ENCODE data around the gene LPP. TPM values are rescaled to one million over a fixed set of nuclear protein-coding genes. Genes with fewer than 3 reads are reported as not detected.

LPP gene
- total and polyA plus RNA-seq, 2 of the 4 experiments (the other 2 are of a cell fraction): 16.0 to 130 TPM

GRCh38 chr3:188607805-188608315 lies 453.9 kb downstream of the LPP start:
- no peak overlapping the region for H2BK120ac ChIP-seq (ENCODE audit: low read depth, low read length)
- H3K27ac ChIP-seq (ENCODE audit: insufficient read depth, low read length): peak overlapping the region; percentile 22; the same call in 1 of the 2 replicates
- H3K4me2 ChIP-seq (ENCODE audit: low read depth, low read length): no peak overlapping the region
- peaks cover 3% of the 10 kb centered on the region; the same call in 1 of the 2 replicates for H4K20me1 ChIP-seq (ENCODE audit: insufficient read depth, low read length)
- no peaks in the 10 kb centered on the region for H3K27me3 ChIP-seq (ENCODE audit: control insufficient read depth, insufficient read depth, low read length)
- H2AK5ac ChIP-seq (ENCODE audit: low read depth, low read length): no peak overlapping the region
- H3K4me3 ChIP-seq (ENCODE audit: insufficient read depth, low read depth, low read length): no peak overlapping the region
- intact Hi-C loops (cut with micrococcal nuclease): no loop called here
- POLR2A ChIA-PET (ENCODE audit: unreplicated experiment): no interaction called here
- no peak overlapping the region for H2BK20ac ChIP-seq (ENCODE audit: low read depth, low read length)
- no peak overlapping the region for H2AFZ ChIP-seq (replicated peaks; ENCODE audit: low read length, poor library complexity)
- no peak overlapping the region for H2BK15ac ChIP-seq (ENCODE audit: low read depth, low read length)
- peak overlapping the region; percentile 83; the same call in 1 of the 2 replicates for H3K18ac ChIP-seq (ENCODE audit: low read depth, low read length)
- no peak overlapping the region for H3K23ac ChIP-seq (ENCODE audit: low read depth, low read length)
- H3K9me1 ChIP-seq (ENCODE audit: insufficient read depth, low read length): peaks cover 13% of the 10 kb centered on the region
- DNase-seq: no peak
- dilution Hi-C loops (cut with HindIII; ENCODE audit: low sequenced_read_pairs, unreplicated experiment): no loop called here
- in situ Hi-C loops (cut with MboI; ENCODE audit: low sequenced_read_pairs): no loop called here
- peaks cover 41 to 53% of the 10 kb centered on the region in 2 experiments for H3K79me1 ChIP-seq (ENCODE audit: low read depth in 1 of 2, low read length in 2 of 2)
- H3K9me3 ChIP-seq (ENCODE audit: control insufficient read depth, insufficient read depth, low read length): peaks cover 2% of the 10 kb centered on the region; the same call in 1 of the 2 replicates
- no peak overlapping the region for H3K9ac ChIP-seq (ENCODE audit: low read depth, low read length)
- H3K14ac ChIP-seq (replicated peaks; ENCODE audit: low read depth, low read length): no peak overlapping the region
- H3K56ac ChIP-seq (ENCODE audit: extremely low read depth, insufficient read depth, low read length): no peak overlapping the region
- no peak overlapping the region for H4K5ac ChIP-seq (ENCODE audit: low read depth, low read length)
- H3K4me1 ChIP-seq (ENCODE audit: control insufficient read depth, insufficient read depth, low read length): peaks cover 2% of the 10 kb centered on the region; the same call in 1 of the 2 replicates
- no TSS peak for BruUV-seq (replicated peaks)
- CTCF ChIA-PET: interaction anchor here (0.7 to 0.8 kb wide), 2 partner anchors 427 to 868 kb away, joined by 3 read pairs; no protein-coding TSS in a partner anchor
- H4K8ac ChIP-seq (ENCODE audit: low read depth in 2 of 2, low read length in 2 of 2): no peak overlapping the region
- H2BK5ac ChIP-seq (ENCODE audit: low read depth, low read length, poor library complexity, severe bottlenecking): peak overlapping the region; percentile 15
- no peak overlapping the region for H4K91ac ChIP-seq (ENCODE audit: insufficient read depth, low read depth, low read length)
- ATAC-seq (ENCODE audit: low read depth): no peak
- TF ChIP-seq NFE2L2 (IDR thresholded peaks at IDR 0.05; ENCODE audit: low read depth, low read length) (no peak), RAD21 (IDR thresholded peaks at IDR 0.05; ENCODE audit: low read length) (no peak), MXI1 (IDR thresholded peaks at IDR 0.05; ENCODE audit: borderline replicate concordance, low read depth, low read length) (no peak), BHLHE40 (IDR thresholded peaks at IDR 0.05; ENCODE audit: low read depth, low read length) (no peak), MAFK (IDR thresholded peaks at IDR 0.05; ENCODE audit: low read depth, low read length) (no peak), RFX5 (IDR thresholded peaks at IDR 0.05; ENCODE audit: low read depth, low read length) (no peak)
- no peak overlapping the region for H2AK9ac ChIP-seq (replicated peaks; ENCODE audit: low read depth, low read length, poor library complexity)
- H3K4ac ChIP-seq (ENCODE audit: low read depth, low read length): no peak overlapping the region
- H3K36me3 ChIP-seq (ENCODE audit: control insufficient read depth, insufficient read depth, low read length): peaks cover 20% of the 10 kb centered on the region
